Measurements from ENCODE around the gene LAMTOR5.
"Not testable (repeated sequence)": the region's sequence is repeated elsewhere in the genome, so short reads cannot be mapped to it uniquely, and the experiment has no call there.

Gene LAMTOR5

GRCh38 chr1:110407260-110408210 is at the start of gene LAMTOR5:
Gene LAMTOR5, minus strand, starts transcription at chr1:110407694. Its CDS starts 74 bp downstream, at chr1:110407620.
- peak within 1 kb of the TSS; percentile 66 for H3K4me3 ChIP-seq (ENCODE audit: low read depth, low read length)

- no peak overlapping the region for H3K4me3 ChIP-seq (ENCODE audit: low read depth, low read length)
These were observed 49.7 kb upstream of the LAMTOR5 start for GRCh38 chr1:110457206-110457605.

- no peak overlapping the region for H3K4me3 ChIP-seq (ENCODE audit: low read depth, low read length)
These were observed 47.7 kb upstream of the LAMTOR5 start for GRCh38 chr1:110455151-110455550.

- H3K4me3 ChIP-seq (ENCODE audit: low read depth, low read length), result no peak overlapping the region
These were observed 46.8 kb upstream of the LAMTOR5 start for GRCh38 chr1:110454328-110454727.

GRCh38 chr1:110453829-110454228 is 46.3 kb upstream of the LAMTOR5 start:
- no peak overlapping the region for H3K4me3 ChIP-seq (ENCODE audit: low read depth, low read length)

GRCh38 chr1:110452330-110452729 is 44.8 kb upstream of the LAMTOR5 start:
- H3K4me3 ChIP-seq (ENCODE audit: low read depth, low read length), result no peak overlapping the region

- H3K4me3 ChIP-seq (ENCODE audit: low read depth, low read length), result no peak within 1 kb of the TSS
These were observed 43.4 kb upstream of the LAMTOR5 start, which contains the start of gene PROK1 for GRCh38 chr1:110450929-110451328. Gene PROK1, plus strand, starts transcription at chr1:110451149. Its CDS starts 68 bp downstream, at chr1:110451217.

- H3K4me3 ChIP-seq (ENCODE audit: low read depth, low read length), result no peak overlapping the region
These were observed 42.5 kb upstream of the LAMTOR5 start for GRCh38 chr1:110449661-110450651.

GRCh38 chr1:110444561-110444960 is 37.1 kb upstream of the LAMTOR5 start:
- no peak overlapping the region for H3K4me3 ChIP-seq (ENCODE audit: low read depth, low read length)

GRCh38 chr1:110443451-110443850 is 36.0 kb upstream of the LAMTOR5 start:
- no peak overlapping the region for H3K4me3 ChIP-seq (ENCODE audit: low read depth, low read length)

GRCh38 chr1:110441888-110442287 is 34.4 kb upstream of the LAMTOR5 start:
- H3K4me3 ChIP-seq (ENCODE audit: low read depth, low read length), result no peak overlapping the region

- H3K4me3 ChIP-seq (ENCODE audit: low read depth, low read length), result no peak overlapping the region
These were observed 33.4 kb upstream of the LAMTOR5 start for GRCh38 chr1:110440877-110441276.

GRCh38 chr1:110439873-110440272 is 32.4 kb upstream of the LAMTOR5 start:
- not testable (repeated sequence) for H3K4me3 ChIP-seq (ENCODE audit: low read depth, low read length)

GRCh38 chr1:110438893-110439292 is 31.4 kb upstream of the LAMTOR5 start:
- H3K4me3 ChIP-seq (ENCODE audit: low read depth, low read length), result no peak overlapping the region

GRCh38 chr1:110437645-110438299 is 30.3 kb upstream of the LAMTOR5 start:
- H3K4me3 ChIP-seq (ENCODE audit: low read depth, low read length), result not testable (repeated sequence)

GRCh38 chr1:110436635-110437034 is 29.1 kb upstream of the LAMTOR5 start:
- no peak overlapping the region for H3K4me3 ChIP-seq (ENCODE audit: low read depth, low read length)

- H3K4me3 ChIP-seq (ENCODE audit: low read depth, low read length), result no peak overlapping the region
These were observed 27.5 kb upstream of the LAMTOR5 start for GRCh38 chr1:110434946-110435345.

GRCh38 chr1:110433803-110434202 is 26.3 kb upstream of the LAMTOR5 start:
- no peak overlapping the region for H3K4me3 ChIP-seq (ENCODE audit: low read depth, low read length)

GRCh38 chr1:110433213-110433612 is 25.7 kb upstream of the LAMTOR5 start:
- H3K4me3 ChIP-seq (ENCODE audit: low read depth, low read length), result no peak overlapping the region

GRCh38 chr1:110430901-110431300 is 23.4 kb upstream of the LAMTOR5 start:
- H3K4me3 ChIP-seq (ENCODE audit: low read depth, low read length), result no peak overlapping the region

GRCh38 chr1:110430366-110430765 is 22.9 kb upstream of the LAMTOR5 start:
- no peak overlapping the region for H3K4me3 ChIP-seq (ENCODE audit: low read depth, low read length)

All from iPS-11a (cell line).